Stimulated activated CD4-positive, alpha-beta T cell treated with anti-CD3 and anti-CD28 coated beads, Interleukin-1b, Interleukin-23, amount 100 ng/mL, for 48 hours (primary cell): ENCODE data around the gene CWF19L2.
"Not testable (repeated sequence)": the region's sequence is repeated elsewhere in the genome, so short reads cannot be mapped to it uniquely, and the experiment has no call there.

ENCODE experiments used
- DNase-seq: peaks from one replicate; pipeline ENCODE4 v3.0.0-alpha.2; 2020

The CWF19L2 gene

GRCh38 chr11:107430525-107430924, 27.1 kb downstream of the CWF19L2 start:
- no peak for DNase-seq

GRCh38 chr11:107427569-107428180, 29.9 kb downstream of the CWF19L2 start:
- DNase-seq = no peak

- DNase-seq = no peak
Observed at GRCh38 chr11:107413352-107413751, 44.3 kb downstream of the CWF19L2 start.

GRCh38 chr11:107408762-107409211, 48.8 kb downstream of the CWF19L2 start:
- no peak for DNase-seq

GRCh38 chr11:107405260-107405659, 52.4 kb downstream of the CWF19L2 start:
- no peak for DNase-seq

GRCh38 chr11:107401131-107401530, 56.5 kb downstream of the CWF19L2 start:
- DNase-seq = not testable (repeated sequence)

GRCh38 chr11:107397357-107397756, 60.3 kb downstream of the CWF19L2 start:
- DNase-seq = no peak

GRCh38 chr11:107392611-107393010, 65.0 kb downstream of the CWF19L2 start:
- no peak for DNase-seq

- DNase-seq = not testable (repeated sequence)
Observed at GRCh38 chr11:107390701-107391100, 66.9 kb downstream of the CWF19L2 start.

- DNase-seq = no peak
Observed at GRCh38 chr11:107387666-107388065, 70.0 kb downstream of the CWF19L2 start.

- no peak for DNase-seq
Observed at GRCh38 chr11:107385361-107385981, 72.2 kb downstream of the CWF19L2 start.

GRCh38 chr11:107384144-107384852, 73.3 kb downstream of the CWF19L2 start:
- DNase-seq = no peak

- DNase-seq = no peak
Observed at GRCh38 chr11:107372439-107372838, 85.2 kb downstream of the CWF19L2 start.

- no peak for DNase-seq
Observed at GRCh38 chr11:107370390-107370789, 87.2 kb downstream of the CWF19L2 start.

- no peak for DNase-seq
Observed at GRCh38 chr11:107359701-107360100, 97.9 kb downstream of the CWF19L2 start.

- no peak for DNase-seq
Observed at GRCh38 chr11:107357877-107358276, 99.7 kb downstream of the CWF19L2 start.

GRCh38 chr11:107354780-107355179, 102.8 kb downstream of the CWF19L2 start:
- DNase-seq = no peak

- no peak for DNase-seq
Observed at GRCh38 chr11:107337917-107338316, 119.7 kb downstream of the CWF19L2 start.

- no peak for DNase-seq
Observed at GRCh38 chr11:107331728-107332127, 125.9 kb downstream of the CWF19L2 start.

GRCh38 chr11:107329164-107329563, 128.5 kb downstream of the CWF19L2 start:
- DNase-seq = no peak

- DNase-seq = no peak
Observed at GRCh38 chr11:107316426-107316825, 141.2 kb downstream of the CWF19L2 start.

- no peak for DNase-seq
Observed at GRCh38 chr11:107307991-107308390, 149.6 kb downstream of the CWF19L2 start.

- no peak for DNase-seq
Observed at GRCh38 chr11:107301878-107302277, 155.7 kb downstream of the CWF19L2 start.

- no peak for DNase-seq
Observed at GRCh38 chr11:107293677-107294344, 163.8 kb downstream of the CWF19L2 start.
